ENCODE data around the gene ANKRD9. TPM values are rescaled to one million over a fixed set of nuclear protein-coding genes. Genes with fewer than 3 reads are reported as not detected.

ANKRD9 gene
- total and polyA plus RNA-seq, 2 experiments from 2014 or later, result 17.3 to 95.9 TPM

- TF ChIP-seq, protein P1, sequence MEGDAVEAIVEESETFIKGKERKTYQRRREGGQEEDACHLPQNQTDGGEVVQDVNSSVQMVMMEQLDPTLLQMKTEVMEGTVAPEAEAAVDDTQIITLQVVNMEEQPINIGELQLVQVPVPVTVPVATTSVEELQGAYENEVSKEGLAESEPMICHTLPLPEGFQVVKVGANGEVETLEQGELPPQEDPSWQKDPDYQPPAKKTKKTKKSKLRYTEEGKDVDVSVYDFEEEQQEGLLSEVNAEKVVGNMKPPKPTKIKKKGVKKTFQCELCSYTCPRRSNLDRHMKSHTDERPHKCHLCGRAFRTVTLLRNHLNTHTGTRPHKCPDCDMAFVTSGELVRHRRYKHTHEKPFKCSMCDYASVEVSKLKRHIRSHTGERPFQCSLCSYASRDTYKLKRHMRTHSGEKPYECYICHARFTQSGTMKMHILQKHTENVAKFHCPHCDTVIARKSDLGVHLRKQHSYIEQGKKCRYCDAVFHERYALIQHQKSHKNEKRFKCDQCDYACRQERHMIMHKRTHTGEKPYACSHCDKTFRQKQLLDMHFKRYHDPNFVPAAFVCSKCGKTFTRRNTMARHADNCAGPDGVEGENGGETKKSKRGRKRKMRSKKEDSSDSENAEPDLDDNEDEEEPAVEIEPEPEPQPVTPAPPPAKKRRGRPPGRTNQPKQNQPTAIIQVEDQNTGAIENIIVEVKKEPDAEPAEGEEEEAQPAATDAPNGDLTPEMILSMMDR (conservative IDR thresholded peaks at IDR 0.05; ENCODE audit: low read depth in 2 of 2), result no peak
- no peak for TF ChIP-seq NANOG (IDR thresholded peaks at IDR 0.05; ENCODE audit: borderline replicate concordance)
- no peak for TF ChIP-seq JUNB (IDR thresholded peaks at IDR 0.05; ENCODE audit: unreplicated experiment)
- TF ChIP-seq CREB1 (CRISPR knock-in tag; IDR thresholded peaks at IDR 0.05; ENCODE audit: low read depth), result no peak
- no peak for TF ChIP-seq EZH2 (IDR thresholded peaks at IDR 0.05; ENCODE audit: low read depth, unreplicated experiment)
- TF ChIP-seq, protein P2, sequence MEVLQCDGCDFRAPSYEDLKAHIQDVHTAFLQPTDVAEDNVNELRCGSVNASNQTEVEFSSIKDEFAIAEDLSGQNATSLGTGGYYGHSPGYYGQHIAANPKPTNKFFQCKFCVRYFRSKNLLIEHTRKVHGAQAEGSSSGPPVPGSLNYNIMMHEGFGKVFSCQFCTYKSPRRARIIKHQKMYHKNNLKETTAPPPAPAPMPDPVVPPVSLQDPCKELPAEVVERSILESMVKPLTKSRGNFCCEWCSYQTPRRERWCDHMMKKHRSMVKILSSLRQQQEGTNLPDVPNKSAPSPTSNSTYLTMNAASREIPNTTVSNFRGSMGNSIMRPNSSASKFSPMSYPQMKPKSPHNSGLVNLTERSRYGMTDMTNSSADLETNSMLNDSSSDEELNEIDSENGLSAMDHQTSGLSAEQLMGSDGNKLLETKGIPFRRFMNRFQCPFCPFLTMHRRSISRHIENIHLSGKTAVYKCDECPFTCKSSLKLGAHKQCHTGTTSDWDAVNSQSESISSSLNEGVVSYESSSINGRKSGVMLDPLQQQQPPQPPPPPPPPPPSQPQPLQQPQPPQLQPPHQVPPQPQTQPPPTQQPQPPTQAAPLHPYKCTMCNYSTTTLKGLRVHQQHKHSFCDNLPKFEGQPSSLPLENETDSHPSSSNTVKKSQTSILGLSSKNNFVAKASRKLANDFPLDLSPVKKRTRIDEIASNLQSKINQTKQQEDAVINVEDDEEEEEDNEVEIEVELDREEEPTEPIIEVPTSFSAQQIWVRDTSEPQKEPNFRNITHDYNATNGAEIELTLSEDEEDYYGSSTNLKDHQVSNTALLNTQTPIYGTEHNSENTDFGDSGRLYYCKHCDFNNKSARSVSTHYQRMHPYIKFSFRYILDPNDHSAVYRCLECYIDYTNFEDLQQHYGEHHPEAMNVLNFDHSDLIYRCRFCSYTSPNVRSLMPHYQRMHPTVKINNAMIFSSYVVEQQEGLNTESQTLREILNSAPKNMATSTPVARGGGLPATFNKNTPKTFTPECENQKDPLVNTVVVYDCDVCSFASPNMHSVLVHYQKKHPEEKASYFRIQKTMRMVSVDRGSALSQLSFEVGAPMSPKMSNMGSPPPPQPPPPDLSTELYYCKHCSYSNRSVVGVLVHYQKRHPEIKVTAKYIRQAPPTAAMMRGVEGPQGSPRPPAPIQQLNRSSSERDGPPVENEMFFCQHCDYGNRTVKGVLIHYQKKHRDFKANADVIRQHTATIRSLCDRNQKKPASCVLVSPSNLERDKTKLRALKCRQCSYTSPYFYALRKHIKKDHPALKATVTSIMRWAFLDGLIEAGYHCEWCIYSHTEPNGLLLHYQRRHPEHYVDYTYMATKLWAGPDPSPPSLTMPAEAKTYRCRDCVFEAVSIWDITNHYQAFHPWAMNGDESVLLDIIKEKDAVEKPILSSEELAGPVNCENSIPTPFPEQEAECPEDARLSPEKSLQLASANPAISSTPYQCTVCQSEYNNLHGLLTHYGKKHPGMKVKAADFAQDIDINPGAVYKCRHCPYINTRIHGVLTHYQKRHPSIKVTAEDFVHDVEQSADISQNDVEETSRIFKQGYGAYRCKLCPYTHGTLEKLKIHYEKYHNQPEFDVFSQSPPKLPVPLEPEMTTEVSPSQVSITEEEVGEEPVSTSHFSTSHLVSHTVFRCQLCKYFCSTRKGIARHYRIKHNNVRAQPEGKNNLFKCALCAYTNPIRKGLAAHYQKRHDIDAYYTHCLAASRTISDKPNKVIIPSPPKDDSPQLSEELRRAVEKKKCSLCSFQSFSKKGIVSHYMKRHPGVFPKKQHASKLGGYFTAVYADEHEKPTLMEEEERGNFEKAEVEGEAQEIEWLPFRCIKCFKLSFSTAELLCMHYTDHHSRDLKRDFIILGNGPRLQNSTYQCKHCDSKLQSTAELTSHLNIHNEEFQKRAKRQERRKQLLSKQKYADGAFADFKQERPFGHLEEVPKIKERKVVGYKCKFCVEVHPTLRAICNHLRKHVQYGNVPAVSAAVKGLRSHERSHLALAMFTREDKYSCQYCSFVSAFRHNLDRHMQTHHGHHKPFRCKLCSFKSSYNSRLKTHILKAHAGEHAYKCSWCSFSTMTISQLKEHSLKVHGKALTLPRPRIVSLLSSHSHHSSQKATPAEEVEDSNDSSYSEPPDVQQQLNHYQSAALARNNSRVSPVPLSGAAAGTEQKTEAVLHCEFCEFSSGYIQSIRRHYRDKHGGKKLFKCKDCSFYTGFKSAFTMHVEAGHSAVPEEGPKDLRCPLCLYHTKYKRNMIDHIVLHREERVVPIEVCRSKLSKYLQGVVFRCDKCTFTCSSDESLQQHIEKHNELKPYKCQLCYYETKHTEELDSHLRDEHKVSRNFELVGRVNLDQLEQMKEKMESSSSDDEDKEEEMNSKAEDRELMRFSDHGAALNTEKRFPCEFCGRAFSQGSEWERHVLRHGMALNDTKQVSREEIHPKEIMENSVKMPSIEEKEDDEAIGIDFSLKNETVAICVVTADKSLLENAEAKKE (CRISPR knock-in tag; IDR thresholded peaks at IDR 0.05), result no peak
Observed at GRCh38 chr14:102507081-102507856, 2.3 kb downstream of the ANKRD9 start (continued).

GRCh38 chr14:102506626-102506925, 3.0 kb downstream of the ANKRD9 start:
- Histone ChIP-seq H3K4me1 (ENCODE audit: insufficient read depth) (no peaks in the 10 kb centered on the region; the same call in 1 of the 2 replicates), H3K4me2 (no peak overlapping the region), H3K9me2 (ENCODE audit: insufficient read depth) (no peaks in the 10 kb centered on the region), H3F3A (replicated peaks; ENCODE audit: low read depth) (peaks cover 16% of the 10 kb centered on the region), H3K27me3 (ENCODE audit: insufficient read depth) (peaks cover 11% of the 10 kb centered on the region; the same call in 1 of the 2 replicates), H2AFZ (no peak overlapping the region), H3K4me3 (no peak overlapping the region), H3K27ac (ENCODE audit: low read depth) (no peak overlapping the region), H3K36me3 (ENCODE audit: insufficient read depth) (no peaks in the 10 kb centered on the region), H4K20me1 (replicated peaks; ENCODE audit: insufficient read depth) (no peaks in the 10 kb centered on the region), H3K79me2 (replicated peaks; ENCODE audit: insufficient read depth) (no peaks in the 10 kb centered on the region)
- Mint-ChIP-seq H3K9me3 (no peaks in the 10 kb centered on the region), H3K4me1 (peaks cover 17% of the 10 kb centered on the region), H3K36me3 (ENCODE audit: low read depth) (peaks cover 3% of the 10 kb centered on the region; the same call in 1 of the 3 replicates), H3K4me3 (no peak overlapping the region), H3K27me3 (ENCODE audit: insufficient read depth, low read depth, poor library complexity) (peaks cover 9% of the 10 kb centered on the region), H3K27ac (no peak overlapping the region)
- DNase-seq (ENCODE audit: low spot score) (no peak), ATAC-seq (no peak)
- TF ChIP-seq ZNF114 (CRISPR knock-in tag; IDR thresholded peaks at IDR 0.05) (no peak), CREB1 (CRISPR knock-in tag; IDR thresholded peaks at IDR 0.05; ENCODE audit: low read depth) (no peak), POLR2AphosphoS5 (IDR thresholded peaks at IDR 0.05; ENCODE audit: low read depth) (no peak), STAT1 (IDR thresholded peaks at IDR 0.05; ENCODE audit: unreplicated experiment) (no peak), ETS1 (IDR thresholded peaks at IDR 0.05) (no peak), ZNF331 (CRISPR knock-in tag; IDR thresholded peaks at IDR 0.05; ENCODE audit: low read depth) (no peak), EZH2 (IDR thresholded peaks at IDR 0.05; ENCODE audit: low read depth, unreplicated experiment) (no peak), NANOG (IDR thresholded peaks at IDR 0.05; ENCODE audit: borderline replicate concordance) (no peak), JUNB (IDR thresholded peaks at IDR 0.05; ENCODE audit: unreplicated experiment) (no peak), EZH2phosphoT487 (IDR thresholded peaks at IDR 0.05; ENCODE audit: unreplicated experiment) (no peak)
- TF ChIP-seq, protein P1 (conservative IDR thresholded peaks at IDR 0.05; ENCODE audit: low read depth in 2 of 2), result no peak

All from GM23338 (cell line).